NB4 (cell line): ENCODE data around the gene CIITA.
"Not testable (repeated sequence)": the region's sequence is repeated elsewhere in the genome, so short reads cannot be mapped to it uniquely, and the experiment has no call there.

Experiments used
- MYC ChIP-seq: IDR thresholded peaks from 2 replicates; pipeline ENCODE4 v1.6.1; 2011; ENCODE audit warnings: low read depth, low read length
- POLR2A ChIP-seq: IDR thresholded peaks from 2 replicates; pipeline ENCODE4 v1.6.1; 2011; ENCODE audit warnings: mild to moderate bottlenecking; ENCODE audit not compliant: insufficient read length; ENCODE audit errors: extremely low read depth
- TF ChIP-seq, protein P1 (sequence below): IDR thresholded peaks from one replicate; pipeline ENCODE4 v1.5.1; 2012; ENCODE audit warnings: low read depth, low read length

DNA sequence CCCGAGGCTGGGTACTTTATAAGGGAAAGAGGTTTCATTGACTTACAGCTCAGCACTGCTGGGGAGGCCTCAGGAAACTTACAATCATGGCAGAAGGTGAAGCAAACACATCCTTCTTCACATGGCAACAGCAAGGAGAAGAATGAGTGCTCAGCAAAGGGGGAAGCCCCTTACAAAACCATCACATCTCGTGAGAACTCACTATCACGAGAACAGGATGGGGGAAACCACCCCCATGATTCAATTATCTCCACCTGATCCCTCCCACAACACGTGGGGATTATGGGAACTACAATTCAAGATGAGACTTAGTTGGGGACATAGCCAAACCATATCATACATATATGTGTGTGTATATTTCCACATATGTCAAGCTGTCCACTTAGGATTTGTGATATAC is 89.6 kb downstream of the CIITA start:
- TF ChIP-seq, protein P1, sequence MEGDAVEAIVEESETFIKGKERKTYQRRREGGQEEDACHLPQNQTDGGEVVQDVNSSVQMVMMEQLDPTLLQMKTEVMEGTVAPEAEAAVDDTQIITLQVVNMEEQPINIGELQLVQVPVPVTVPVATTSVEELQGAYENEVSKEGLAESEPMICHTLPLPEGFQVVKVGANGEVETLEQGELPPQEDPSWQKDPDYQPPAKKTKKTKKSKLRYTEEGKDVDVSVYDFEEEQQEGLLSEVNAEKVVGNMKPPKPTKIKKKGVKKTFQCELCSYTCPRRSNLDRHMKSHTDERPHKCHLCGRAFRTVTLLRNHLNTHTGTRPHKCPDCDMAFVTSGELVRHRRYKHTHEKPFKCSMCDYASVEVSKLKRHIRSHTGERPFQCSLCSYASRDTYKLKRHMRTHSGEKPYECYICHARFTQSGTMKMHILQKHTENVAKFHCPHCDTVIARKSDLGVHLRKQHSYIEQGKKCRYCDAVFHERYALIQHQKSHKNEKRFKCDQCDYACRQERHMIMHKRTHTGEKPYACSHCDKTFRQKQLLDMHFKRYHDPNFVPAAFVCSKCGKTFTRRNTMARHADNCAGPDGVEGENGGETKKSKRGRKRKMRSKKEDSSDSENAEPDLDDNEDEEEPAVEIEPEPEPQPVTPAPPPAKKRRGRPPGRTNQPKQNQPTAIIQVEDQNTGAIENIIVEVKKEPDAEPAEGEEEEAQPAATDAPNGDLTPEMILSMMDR = not testable (repeated sequence)
- TF ChIP-seq MYC, POLR2A: not testable (repeated sequence)
